WI38 (cell line): Measurements from ENCODE around the gene SBK1.

Experiments
- H3K4me3 ChIP-seq: 2 replicates; pipeline ENCODE4 v1.5.1; 2011; ENCODE audit warnings: low read depth, mild to moderate bottlenecking, control low read depth, low read length
- TF ChIP-seq, protein P1 (sequence below): IDR thresholded peaks from 2 replicates; pipeline ENCODE4 v1.5.1; 2012; ENCODE audit warnings: low read depth, mild to moderate bottlenecking, control low read depth, low read length

Gene SBK1

GRCh38 chr16:28259091-28259780 lies 33.1 kb upstream of the SBK1 start:
- no peak overlapping the region for H3K4me3 ChIP-seq
- TF ChIP-seq, protein P1, sequence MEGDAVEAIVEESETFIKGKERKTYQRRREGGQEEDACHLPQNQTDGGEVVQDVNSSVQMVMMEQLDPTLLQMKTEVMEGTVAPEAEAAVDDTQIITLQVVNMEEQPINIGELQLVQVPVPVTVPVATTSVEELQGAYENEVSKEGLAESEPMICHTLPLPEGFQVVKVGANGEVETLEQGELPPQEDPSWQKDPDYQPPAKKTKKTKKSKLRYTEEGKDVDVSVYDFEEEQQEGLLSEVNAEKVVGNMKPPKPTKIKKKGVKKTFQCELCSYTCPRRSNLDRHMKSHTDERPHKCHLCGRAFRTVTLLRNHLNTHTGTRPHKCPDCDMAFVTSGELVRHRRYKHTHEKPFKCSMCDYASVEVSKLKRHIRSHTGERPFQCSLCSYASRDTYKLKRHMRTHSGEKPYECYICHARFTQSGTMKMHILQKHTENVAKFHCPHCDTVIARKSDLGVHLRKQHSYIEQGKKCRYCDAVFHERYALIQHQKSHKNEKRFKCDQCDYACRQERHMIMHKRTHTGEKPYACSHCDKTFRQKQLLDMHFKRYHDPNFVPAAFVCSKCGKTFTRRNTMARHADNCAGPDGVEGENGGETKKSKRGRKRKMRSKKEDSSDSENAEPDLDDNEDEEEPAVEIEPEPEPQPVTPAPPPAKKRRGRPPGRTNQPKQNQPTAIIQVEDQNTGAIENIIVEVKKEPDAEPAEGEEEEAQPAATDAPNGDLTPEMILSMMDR: no peak

GRCh38 chr16:28259781-28260150 lies 32.6 kb upstream of the SBK1 start:
- H3K4me3 ChIP-seq: no peak overlapping the region
- TF ChIP-seq, protein P1: no peak

- H3K4me3 ChIP-seq: no peak overlapping the region
- TF ChIP-seq, protein P1: no peak
These were observed 32.1 kb upstream of the SBK1 start for GRCh38 chr16:28260193-28260592.

GRCh38 chr16:28261942-28262341 lies 30.4 kb upstream of the SBK1 start:
- H3K4me3 ChIP-seq: no peak overlapping the region
- TF ChIP-seq, protein P1: no peak

GRCh38 chr16:28263305-28263704 lies 29.0 kb upstream of the SBK1 start:
- H3K4me3 ChIP-seq: no peak overlapping the region
- TF ChIP-seq, protein P1: no peak

GRCh38 chr16:28264656-28265055 lies 27.7 kb upstream of the SBK1 start:
- TF ChIP-seq, protein P1: no peak
- no peak overlapping the region for H3K4me3 ChIP-seq

DNA sequence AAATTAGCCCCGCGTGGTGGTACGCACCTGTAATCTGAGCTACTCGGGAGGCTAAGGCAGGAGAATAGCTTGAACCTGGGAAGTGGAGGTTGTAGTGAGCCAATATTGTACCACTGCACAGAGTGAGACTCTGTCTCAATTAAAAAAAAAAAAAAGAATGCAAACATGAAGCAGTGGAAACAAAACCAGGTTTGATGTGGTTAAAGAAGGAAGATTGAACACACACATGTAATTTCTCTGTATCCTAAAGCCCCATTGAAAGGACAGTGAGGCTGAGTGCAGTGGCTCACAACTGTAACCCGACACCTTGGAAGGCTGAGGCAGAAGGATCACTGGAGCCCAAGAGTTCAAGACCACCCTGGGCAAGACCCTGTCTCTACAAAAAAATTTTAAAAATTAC lies 26.5 kb upstream of the SBK1 start:
- TF ChIP-seq, protein P1: no peak
- no peak overlapping the region for H3K4me3 ChIP-seq
